Activated CD8-positive, alpha-beta memory T cell treated with anti-CD3 and anti-CD28 coated beads, Interleukin-2, amount 50 U/mL, for 48 hours (primary cell): ENCODE results near the gene NHEJ1.

Experiments used
- DNase-seq: peaks from one replicate; pipeline ENCODE4 v3.0.0-alpha.2; 2020

Gene NHEJ1

GRCh38 chr2:219122202-219122980 is 38.2 kb downstream of the NHEJ1 start:
- DNase-seq = no peak

- no peak for DNase-seq
These were observed 40.5 kb downstream of the NHEJ1 start for GRCh38 chr2:219120082-219120481.

- peak; percentile 79 for DNase-seq
These were observed 41.1 kb downstream of the NHEJ1 start for GRCh38 chr2:219119422-219120043.

GRCh38 chr2:219118504-219118903 is 42.1 kb downstream of the NHEJ1 start:
- no peak for DNase-seq

- no peak for DNase-seq
These were observed 43.6 kb downstream of the NHEJ1 start for GRCh38 chr2:219116776-219117646.

GRCh38 chr2:219112651-219113338 is 47.8 kb downstream of the NHEJ1 start:
- DNase-seq = no peak

- DNase-seq = no peak
These were observed 48.6 kb downstream of the NHEJ1 start for GRCh38 chr2:219112062-219112406.

GRCh38 chr2:219111375-219112061 is 49.1 kb downstream of the NHEJ1 start:
- no peak for DNase-seq

GRCh38 chr2:219109471-219109870 is 51.1 kb downstream of the NHEJ1 start:
- peak; percentile 59 for DNase-seq

GRCh38 chr2:219107758-219108157 is 52.9 kb downstream of the NHEJ1 start:
- DNase-seq = no peak

GRCh38 chr2:219106251-219106650 is 54.4 kb downstream of the NHEJ1 start:
- DNase-seq = no peak

- DNase-seq = no peak
These were observed 56.2 kb downstream of the NHEJ1 start for GRCh38 chr2:219104107-219105035.

GRCh38 chr2:219099329-219099728 is 61.3 kb downstream of the NHEJ1 start:
- DNase-seq = no peak

- no peak for DNase-seq
These were observed 65.1 kb downstream of the NHEJ1 start for GRCh38 chr2:219095406-219095935.

GRCh38 chr2:219094171-219094570 is 66.4 kb downstream of the NHEJ1 start:
- no peak for DNase-seq

GRCh38 chr2:219090436-219091299 is 69.9 kb downstream of the NHEJ1 start:
- no peak for DNase-seq

GRCh38 chr2:219089330-219089729 is 71.3 kb downstream of the NHEJ1 start:
- DNase-seq = no peak

GRCh38 chr2:219087848-219088247 is 72.8 kb downstream of the NHEJ1 start:
- DNase-seq = no peak

GRCh38 chr2:219087361-219087760 is 73.3 kb downstream of the NHEJ1 start:
- DNase-seq = no peak

GRCh38 chr2:219086196-219086595 is 74.4 kb downstream of the NHEJ1 start:
- DNase-seq = no peak
